ENCODE data around the gene NR2F1.

NR2F1 gene

GRCh38 chr5:93604644-93605515, 21.9 kb downstream of the NR2F1 start:
- DNase-seq (ENCODE audit: low spot score): no peak

- no peak for DNase-seq (ENCODE audit: low spot score)
Observed at GRCh38 chr5:93606382-93606752, 23.3 kb downstream of the NR2F1 start.

- peak; percentile 51 for DNase-seq (ENCODE audit: low spot score)
Observed at GRCh38 chr5:93607367-93608258, 24.6 kb downstream of the NR2F1 start.

- DNase-seq (ENCODE audit: low spot score): no peak
Observed at GRCh38 chr5:93608855-93609254, 25.8 kb downstream of the NR2F1 start.

GRCh38 chr5:93609762-93610161, 26.7 kb downstream of the NR2F1 start:
- no peak for DNase-seq (ENCODE audit: low spot score)

- no peak for DNase-seq (ENCODE audit: low spot score)
Observed at GRCh38 chr5:93610581-93611272, 27.7 kb downstream of the NR2F1 start.

- DNase-seq (ENCODE audit: low spot score): no peak
Observed at GRCh38 chr5:93611273-93611975, 28.4 kb downstream of the NR2F1 start.

- no peak for DNase-seq (ENCODE audit: low spot score)
Observed at GRCh38 chr5:93611976-93612854, 29.2 kb downstream of the NR2F1 start.

- DNase-seq (ENCODE audit: low spot score): no peak
Observed at GRCh38 chr5:93612855-93613243, 29.8 kb downstream of the NR2F1 start.

- no peak for DNase-seq (ENCODE audit: low spot score)
Observed at GRCh38 chr5:93616538-93617174, 33.6 kb downstream of the NR2F1 start.

- peak; percentile 58 for DNase-seq (ENCODE audit: low spot score)
Observed at GRCh38 chr5:93620487-93621326, 37.7 kb downstream of the NR2F1 start.

GRCh38 chr5:93621327-93621798, 38.3 kb downstream of the NR2F1 start:
- no peak for DNase-seq (ENCODE audit: low spot score)

GRCh38 chr5:93622240-93622885, 39.3 kb downstream of the NR2F1 start:
- peak; percentile 30 for DNase-seq (ENCODE audit: low spot score)

GRCh38 chr5:93623153-93623552, 40.1 kb downstream of the NR2F1 start:
- DNase-seq (ENCODE audit: low spot score): no peak

- DNase-seq (ENCODE audit: low spot score): no peak
Observed at GRCh38 chr5:93626801-93627200, 43.8 kb downstream of the NR2F1 start.

GRCh38 chr5:93632327-93632726, 49.3 kb downstream of the NR2F1 start:
- no peak for DNase-seq (ENCODE audit: low spot score)

GRCh38 chr5:93635991-93636390, 53.0 kb downstream of the NR2F1 start:
- no peak for DNase-seq (ENCODE audit: low spot score)

- DNase-seq (ENCODE audit: low spot score): no peak
Observed at GRCh38 chr5:93636837-93637236, 53.8 kb downstream of the NR2F1 start.

- no peak for DNase-seq (ENCODE audit: low spot score)
Observed at GRCh38 chr5:93637697-93638096, 54.7 kb downstream of the NR2F1 start.
